GM21619 (cell line): Measurements from ENCODE around the gene DYNC1LI2.
"Not testable (repeated sequence)": the region's sequence is repeated elsewhere in the genome, so short reads cannot be mapped to it uniquely, and the experiment has no call there.

Source experiments
- ATAC-seq: cut with Tn5 transposase; IDR thresholded peaks from one replicate; pipeline ENCODE4 v1.9.1; 2021; ENCODE audit not compliant: unreplicated experiment

DYNC1LI2 gene

DNA sequence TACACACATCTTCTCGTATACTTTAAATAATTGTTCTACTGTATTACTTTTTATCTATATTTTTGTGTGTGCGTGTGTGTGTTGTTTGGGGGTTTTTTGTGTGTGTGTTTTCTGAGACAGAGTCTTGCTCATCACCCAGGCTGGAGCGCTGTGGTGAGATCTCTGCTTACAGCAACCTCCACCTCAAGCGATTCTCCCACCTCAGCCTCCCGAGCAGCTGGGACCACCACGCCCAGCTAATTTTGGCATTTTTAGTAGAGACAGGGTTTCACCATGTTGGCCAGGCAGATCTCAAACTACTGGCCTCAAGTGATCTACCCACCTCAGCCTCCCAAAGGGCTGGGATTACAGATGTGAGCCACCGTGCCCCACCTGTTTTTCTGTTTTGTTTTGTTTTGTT lies 53.4 kb downstream of the DYNC1LI2 start:
- ATAC-seq, result no peak

- ATAC-seq, result peak; percentile 79
Measured at GRCh38 chr16:66696669-66697630, 54.5 kb downstream of the DYNC1LI2 start, which contains the start of gene CMTM4. TSS of gene CMTM4 (minus strand) at chr16:66696743. CDS start at chr16:66696525, 218 bp downstream.

DNA sequence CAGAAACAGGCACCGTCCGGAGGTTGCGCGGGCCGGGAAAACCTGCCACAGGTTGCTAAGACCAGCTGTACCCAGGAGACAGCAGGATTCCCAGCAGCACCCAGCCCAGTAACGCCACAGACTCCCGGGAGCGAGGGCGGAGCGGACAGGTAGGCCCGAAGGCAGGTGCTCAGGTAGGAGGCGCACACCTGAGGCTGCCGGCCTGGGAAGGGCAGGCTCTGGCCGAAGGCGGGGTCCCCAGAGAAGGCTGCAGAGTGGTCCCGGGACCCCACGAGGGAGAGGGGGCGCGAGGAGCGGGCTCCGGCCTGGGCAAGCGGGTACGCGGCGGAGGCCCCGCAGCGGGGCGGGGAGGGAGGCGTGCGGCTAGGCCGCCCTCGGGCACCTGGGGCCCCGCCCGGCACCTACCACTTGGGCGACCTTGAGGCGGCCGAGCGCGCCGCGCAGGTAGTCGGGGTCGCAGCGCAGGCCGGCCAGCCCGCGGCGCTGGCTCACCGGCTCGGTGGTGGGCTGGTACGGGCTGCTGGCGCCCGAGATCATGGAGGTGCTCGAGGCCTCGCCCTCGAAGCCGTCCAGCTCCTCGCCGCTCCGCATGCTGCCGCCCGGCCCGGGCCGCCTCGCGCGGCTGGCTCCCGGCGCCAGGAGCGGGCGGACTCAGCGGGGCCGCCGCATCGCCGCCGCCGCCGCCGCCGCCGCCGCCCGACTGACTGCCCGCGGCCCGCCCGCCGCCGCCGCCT lies 55.3 kb downstream of the DYNC1LI2 start:
- ATAC-seq, result peak; percentile 54

GRCh38 chr16:66695471-66695934 lies 55.9 kb downstream of the DYNC1LI2 start:
- no peak for ATAC-seq

GRCh38 chr16:66693149-66693548 lies 58.3 kb downstream of the DYNC1LI2 start:
- no peak for ATAC-seq

- no peak for ATAC-seq
Measured at GRCh38 chr16:66692341-66692740, 59.1 kb downstream of the DYNC1LI2 start.

DNA sequence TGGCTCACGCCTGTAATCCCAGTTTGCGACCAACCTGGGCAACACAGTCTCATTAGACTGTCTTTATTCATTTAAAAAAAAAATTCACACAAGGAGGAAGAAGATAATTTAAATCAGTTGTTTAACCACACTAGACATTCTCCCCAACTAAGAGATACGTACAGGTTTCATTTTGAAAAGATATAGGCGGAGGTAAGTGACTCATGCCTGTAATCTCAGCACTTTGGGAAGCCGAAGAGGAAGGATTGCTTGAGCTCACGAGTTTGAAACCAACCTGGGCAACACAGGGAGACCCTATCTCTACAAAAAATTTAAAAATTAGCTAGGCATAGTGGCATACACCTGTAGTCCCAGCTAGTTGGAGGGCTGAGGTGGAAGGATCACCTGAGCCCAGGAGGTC lies 60.2 kb downstream of the DYNC1LI2 start:
- no peak for ATAC-seq

- ATAC-seq, result no peak
Measured at GRCh38 chr16:66690106-66690847, 61.1 kb downstream of the DYNC1LI2 start.

- no peak for ATAC-seq
Measured at GRCh38 chr16:66689282-66689681, 62.1 kb downstream of the DYNC1LI2 start.

DNA sequence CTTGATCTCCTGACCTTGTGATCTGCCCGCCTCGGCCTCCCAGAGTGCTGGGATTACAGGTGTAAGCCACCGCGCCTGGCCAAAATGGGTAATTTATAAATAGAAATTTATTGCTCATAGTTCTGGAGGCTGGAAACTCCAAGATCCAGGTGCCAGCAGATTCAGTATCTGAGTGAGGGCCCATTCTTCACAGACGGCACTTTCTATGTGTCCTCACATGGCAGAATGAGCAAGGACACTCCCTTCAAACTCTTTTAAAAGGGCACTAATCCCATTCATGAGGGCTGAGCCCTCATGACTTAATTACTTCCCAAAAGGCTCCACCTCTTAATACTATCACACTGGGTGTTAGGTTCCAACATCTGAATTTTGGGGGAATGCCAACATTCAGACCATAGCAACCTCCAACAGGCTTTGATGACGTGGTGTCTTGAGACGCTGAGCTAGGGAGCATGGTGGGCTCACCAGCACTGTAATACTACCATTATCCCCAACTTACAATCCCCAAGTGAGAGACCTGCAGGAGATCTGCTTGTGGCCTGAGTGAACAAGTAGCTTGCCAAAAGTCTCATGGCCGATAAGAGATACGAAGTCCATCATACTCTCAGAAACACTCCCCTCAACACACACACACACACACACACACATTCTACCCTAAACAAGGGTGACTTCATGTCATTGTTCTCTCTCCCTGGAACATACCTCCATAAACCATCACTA lies 63.3 kb downstream of the DYNC1LI2 start:
- ATAC-seq, result no peak

GRCh38 chr16:66685501-66686115 lies 65.8 kb downstream of the DYNC1LI2 start:
- ATAC-seq, result not testable (repeated sequence)

DNA sequence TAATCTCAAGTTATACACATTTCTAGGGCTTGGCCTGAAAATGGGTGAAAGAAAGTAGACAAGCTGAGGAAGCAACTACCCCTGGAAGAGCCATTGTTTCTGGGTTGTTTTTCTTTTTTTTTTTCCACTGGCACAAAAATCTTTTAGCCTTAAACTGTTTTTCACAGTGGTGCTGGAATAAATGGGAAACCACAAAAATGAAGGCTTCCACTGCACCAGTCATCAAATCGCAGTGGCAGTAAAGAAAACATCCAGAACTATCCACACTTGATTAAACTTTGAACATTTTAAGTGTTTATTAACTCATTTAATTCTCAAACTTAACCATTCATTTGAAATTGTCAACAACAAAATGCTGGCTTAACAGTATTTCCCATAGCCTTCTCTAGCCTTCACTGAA lies 69.1 kb downstream of the DYNC1LI2 start:
- no peak for ATAC-seq

GRCh38 chr16:66681676-66682075 lies 69.7 kb downstream of the DYNC1LI2 start:
- no peak for ATAC-seq

GRCh38 chr16:66678337-66678736 lies 73.1 kb downstream of the DYNC1LI2 start:
- ATAC-seq, result no peak

DNA sequence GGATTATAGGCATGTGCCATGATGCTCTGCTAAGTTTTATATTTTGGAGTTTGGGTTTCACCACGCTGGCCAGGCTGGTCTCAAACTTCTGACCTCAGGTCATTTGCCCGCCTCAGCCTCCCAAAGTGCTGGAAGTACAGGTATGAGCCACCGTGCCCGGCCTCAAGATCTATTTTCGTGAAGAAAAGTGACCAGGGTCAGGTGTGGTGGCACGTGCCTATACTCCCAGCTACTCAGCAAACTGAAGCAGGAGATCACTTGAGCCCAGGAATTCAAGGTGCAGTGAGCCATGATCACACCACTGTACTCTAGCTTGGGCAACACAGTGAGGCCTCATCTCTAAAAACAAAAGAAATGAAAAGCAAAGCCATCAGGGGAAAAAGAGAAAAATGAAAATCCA lies 73.6 kb downstream of the DYNC1LI2 start:
- ATAC-seq, result no peak

GRCh38 chr16:66677179-66677578 lies 74.2 kb downstream of the DYNC1LI2 start:
- ATAC-seq, result no peak

DNA sequence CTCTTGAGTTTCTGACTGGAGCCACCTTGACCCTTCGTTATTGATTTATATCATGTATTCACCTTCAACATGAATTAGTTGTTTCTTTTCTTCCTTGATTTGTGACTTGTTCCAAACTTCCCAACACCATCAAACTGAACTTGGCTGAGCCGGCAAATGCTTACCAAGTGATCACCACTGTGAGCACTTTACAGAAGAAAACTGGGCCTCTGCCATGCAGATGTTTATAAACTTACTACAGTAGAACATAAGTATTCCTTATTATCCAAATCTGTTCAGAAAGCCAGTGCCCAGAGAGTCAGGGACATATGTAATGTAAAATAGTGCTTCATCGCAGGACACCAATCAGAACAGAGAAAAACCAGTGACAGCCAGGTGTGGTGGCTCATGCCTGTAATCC lies 74.8 kb downstream of the DYNC1LI2 start:
- no peak for ATAC-seq

- ATAC-seq, result no peak
Measured at GRCh38 chr16:66673691-66674090, 77.7 kb downstream of the DYNC1LI2 start.
